GM19463 (cell line): ENCODE data around the gene ADRA1B.

Experiments used
- ATAC-seq: cut with Tn5 transposase; IDR thresholded peaks from one replicate; pipeline ENCODE4 v1.9.1; 2021; ENCODE audit warnings: mild to moderate bottlenecking, moderate library complexity; ENCODE audit not compliant: unreplicated experiment

The ADRA1B gene

DNA sequence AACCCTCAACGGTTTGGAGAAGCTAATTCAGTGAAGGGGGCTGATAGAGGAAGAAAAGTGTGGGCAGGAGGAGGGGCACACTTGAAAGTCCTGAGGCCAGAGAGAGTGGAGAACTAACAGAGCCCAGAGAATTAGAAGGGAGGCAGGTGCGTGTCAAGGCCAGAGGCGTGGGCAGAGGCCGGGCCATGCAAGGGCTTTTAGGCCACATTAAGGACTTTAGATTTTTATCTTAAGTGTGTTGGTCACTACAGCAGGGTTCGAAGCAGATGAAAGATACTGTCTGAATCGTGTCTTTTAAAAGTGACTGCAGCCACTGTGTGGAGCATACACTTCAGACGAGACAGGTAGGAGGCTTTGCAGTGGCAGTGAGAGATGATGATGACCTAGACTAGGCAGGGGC lies 6.7 kb downstream of the ADRA1B start:
- ATAC-seq, result no peak

DNA sequence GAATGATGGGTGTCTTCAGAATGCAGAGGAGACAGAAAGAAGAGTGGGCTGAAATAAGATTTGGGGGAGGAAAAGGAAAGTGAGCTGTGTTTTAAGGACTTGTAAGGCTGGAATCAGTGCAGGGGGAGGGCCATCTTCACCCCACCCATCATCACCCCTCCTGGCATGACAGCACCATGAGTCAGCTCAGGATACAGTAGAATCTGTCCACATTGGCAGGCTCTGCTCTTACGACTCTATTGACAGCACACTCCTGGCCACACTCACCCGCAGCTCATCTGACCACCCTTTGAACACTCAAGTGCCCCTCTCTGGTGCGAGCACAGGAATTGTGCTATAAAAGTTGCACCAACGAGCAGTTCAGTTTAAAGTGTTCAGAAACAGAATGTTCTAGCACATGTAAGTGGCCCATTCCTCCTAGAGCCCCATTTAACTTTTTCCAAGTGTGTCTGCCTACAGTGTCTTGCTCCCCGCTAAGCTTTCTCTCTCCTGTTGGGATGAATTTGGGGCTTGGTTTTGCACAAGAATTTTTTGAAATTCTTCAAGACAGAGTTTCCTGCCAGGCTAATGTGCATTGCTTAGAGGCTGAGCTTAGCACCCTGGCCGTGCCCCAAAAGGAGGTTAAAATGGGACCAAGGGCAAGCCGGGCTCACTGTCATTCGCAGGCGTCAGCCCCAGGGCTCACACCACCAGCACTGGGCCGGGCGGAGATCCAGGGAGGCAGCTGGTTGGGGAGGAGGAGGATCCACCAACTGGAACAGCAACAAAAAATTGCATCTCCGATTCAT lies 12.0 kb downstream of the ADRA1B start:
- ATAC-seq, result no peak

DNA sequence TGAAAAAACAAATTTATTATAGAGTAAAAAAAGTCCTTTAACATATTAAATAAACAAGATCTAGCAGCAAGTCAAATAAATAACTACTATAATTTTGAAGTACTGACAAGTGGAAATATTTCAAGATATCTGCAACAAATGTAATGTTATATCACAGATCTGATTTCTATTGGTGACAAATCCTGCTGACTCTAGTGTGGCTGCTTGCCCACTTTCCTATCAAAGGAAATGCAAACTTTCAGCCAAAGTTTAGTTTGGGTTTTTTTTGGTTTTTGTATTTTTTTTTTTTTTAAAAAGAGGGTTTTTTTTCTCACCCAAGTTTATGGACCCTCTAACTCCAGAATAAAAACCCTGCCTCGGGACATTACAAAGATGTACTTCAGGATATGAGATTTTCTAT lies 12.9 kb downstream of the ADRA1B start:
- no peak for ATAC-seq

DNA sequence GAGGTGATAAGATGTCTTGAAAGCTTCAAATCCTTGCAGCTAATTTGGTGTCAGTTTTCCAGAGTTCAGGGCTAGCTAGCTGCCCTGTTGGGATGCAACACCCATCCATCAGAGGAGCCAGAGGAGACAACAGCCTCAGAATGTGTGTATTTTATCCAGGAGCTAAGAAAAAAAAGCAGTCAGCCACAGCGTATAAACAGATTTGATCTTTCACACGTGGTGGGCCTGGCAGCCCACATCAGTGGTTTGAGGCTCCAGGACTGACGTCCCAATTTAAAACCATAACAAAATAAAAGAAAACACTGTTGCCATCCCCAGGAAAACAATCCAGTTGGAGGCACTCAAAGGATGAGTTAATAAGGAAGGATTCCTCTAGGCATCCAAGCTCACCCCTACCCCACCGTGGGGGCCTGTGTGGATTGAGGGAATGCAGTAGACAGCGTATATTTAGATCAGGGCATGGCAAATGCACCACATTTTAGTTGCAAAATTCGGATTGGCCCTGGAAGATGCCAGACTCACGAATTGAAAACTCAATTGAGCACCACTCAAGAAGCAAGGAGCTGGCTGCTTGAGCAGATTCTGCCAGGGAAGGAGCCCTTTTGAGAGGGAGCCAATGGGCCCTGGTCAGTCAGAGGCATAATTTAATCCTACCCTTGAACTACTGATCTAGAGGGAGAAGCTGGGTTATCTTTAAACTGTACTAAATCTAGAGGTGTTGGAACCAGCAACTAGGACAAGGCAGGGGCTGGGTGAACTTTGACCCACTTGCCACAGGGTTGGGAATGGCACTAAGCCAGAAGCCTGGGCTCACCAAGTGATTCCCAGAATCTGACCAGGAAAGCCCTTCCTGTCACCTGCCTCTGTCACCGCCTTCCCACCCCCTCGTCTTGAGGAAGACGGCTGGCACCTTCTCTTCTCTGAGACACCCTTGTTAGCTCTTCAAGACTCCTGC lies 17.5 kb downstream of the ADRA1B start:
- no peak for ATAC-seq

DNA sequence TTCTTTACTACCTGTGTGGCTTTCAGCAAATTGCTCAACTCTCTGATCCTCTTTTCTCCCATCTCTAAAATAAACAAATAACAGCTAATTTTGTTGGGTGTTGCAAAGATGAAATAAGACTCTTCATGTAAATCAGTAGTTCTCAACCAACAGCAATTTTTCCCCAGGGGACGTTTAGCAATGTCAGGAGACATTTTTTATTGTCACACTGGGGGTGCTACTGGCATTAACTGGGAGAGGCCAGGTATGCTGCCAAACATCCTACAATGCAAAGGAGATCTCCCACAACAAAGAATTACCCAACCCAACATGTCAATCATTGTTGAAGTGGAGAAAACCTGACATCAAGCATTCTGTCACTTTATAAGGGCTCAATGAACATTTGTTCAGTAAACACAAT lies 19.7 kb downstream of the ADRA1B start:
- ATAC-seq, result no peak

DNA sequence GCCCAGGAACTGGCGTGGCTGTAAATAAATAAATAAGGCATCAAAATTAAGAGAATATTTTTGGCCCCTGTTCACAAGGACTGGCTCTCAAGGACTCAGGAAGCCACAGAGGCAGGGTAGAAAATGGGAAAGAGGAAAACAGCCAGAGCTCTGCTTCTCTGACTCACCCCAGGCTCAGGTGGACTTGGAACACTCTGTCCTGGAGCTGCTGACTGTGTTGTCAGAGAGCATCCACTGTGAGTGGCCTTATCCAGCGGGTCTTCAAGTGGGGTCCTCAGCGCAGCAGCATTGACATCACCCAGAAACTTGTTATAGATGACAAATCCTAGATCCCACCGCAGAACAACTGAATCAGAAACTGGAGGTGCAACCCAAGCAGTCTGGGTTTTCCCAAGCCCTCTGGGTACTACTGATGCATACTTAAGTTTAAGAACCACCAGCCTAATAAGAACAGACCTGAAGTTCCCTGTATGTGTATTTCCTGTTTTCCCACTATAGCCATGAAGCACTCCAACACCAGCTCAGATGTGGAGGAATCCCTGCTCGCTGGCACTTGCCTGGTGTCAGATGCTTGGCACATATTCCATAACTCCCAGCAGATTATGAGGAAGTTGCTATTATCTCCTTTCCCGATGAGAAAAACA lies 20.5 kb downstream of the ADRA1B start:
- no peak for ATAC-seq

DNA sequence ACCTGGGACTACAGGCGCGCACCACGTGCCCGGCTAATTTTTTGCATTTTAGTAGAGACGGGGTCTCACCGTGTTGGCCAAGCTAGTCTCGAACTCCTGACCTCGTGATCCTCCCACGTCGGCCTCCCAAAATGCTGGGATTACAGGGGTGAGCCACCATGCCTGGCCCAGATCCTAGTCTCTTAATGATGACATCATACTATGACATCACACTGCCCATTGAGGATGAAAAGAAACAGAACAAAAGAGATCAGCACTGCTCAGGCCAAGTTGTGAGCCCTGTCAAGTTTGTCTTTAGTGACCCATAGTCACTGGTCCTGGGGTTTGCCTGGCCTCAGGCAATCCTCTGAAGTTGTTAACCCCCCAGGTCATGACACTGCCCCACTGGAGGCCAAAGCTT lies 21.3 kb downstream of the ADRA1B start:
- no peak for ATAC-seq

DNA sequence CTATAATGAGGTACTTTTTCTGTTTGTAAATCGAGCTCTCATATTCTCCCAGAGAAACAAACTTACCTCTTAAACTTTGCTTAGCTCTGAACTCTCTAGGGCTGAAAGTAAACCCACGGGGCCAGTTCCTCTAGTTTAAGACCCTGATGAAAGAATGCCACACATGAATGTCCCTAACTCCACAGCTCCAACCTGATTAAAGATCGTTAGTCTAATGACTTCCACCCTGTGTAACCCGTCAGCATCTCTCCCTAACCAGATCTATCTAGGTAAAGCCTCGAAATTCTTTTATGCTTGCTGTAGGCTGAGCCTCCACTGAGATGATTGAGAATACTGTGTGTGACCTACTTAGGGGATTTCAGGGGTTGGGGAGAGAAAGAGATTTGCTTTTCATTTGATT lies 27.0 kb downstream of the ADRA1B start:
- no peak for ATAC-seq

DNA sequence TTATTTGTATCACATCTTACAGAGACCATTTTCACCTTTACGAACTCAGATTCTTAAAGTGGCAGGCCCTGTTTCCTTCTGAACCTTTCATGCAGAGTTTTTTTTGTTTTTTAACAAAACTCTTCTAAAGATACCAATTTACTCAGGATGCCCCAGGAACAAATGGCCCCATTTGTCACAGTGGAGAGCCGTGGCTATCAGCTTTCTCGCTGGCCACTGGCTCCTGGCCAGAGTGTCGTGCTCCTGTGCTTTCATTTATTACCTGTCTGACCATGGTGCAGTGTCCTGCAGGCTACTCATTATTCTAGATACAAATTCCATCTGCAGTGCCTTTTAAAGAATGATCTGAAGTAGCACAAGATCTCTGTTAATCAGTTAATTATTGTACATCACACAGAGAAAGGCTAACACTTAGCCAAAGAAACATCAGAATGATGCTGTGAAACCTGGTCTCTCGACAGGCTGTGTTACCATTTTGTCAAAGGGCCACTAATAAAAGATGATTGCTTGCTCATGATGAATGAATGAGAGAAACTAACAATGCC lies 27.8 kb downstream of the ADRA1B start:
- no peak for ATAC-seq

DNA sequence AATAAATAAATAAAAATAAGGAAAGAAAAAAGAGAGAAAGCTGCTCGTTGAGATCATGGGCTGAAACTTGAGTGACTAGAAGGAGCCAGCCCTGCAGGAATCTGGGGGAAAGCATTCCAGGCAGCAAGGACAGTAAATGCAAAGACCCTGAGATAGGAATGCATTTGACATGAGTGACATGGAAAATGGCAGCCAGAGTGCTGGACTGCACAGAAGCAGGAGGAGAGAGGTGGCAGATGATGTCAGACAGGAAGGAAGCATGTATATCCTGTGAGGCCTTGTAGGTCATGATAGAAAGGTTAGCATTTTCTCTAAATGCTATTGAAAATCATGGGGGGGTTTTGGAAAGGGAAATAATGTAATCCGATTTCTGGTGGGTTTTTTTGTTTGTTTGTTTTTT lies 29.1 kb downstream of the ADRA1B start:
- no peak for ATAC-seq

DNA sequence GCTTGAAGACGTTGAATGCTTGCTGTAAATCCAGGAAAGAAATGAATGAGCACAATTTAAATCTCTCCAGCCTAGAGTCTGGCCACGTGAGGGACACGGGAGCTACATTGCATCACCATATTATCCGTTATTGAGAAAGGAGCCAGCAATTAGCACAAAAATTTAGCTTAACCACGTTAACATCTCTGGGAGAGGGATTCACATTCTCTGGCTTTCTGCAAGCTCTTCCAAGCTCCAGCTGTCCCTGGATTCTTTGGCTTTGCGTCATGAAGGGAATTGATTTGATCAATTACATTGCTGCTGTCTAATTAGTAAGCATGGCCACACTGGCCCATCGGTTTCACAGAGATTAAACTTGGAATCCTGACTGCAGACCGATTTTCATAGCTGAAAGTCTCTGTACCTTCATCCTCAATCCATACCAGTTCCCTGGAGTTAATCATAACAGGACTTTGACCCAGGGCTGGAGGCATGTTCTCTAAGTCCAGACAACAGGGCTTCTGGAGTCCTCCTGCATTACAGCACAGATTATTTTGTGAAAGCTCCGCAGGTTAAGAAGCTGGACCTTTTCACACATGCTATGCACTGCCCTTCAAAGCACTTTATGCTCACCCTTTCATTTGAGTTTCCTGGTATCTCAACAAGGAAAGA lies 31.6 kb downstream of the ADRA1B start:
- no peak for ATAC-seq

DNA sequence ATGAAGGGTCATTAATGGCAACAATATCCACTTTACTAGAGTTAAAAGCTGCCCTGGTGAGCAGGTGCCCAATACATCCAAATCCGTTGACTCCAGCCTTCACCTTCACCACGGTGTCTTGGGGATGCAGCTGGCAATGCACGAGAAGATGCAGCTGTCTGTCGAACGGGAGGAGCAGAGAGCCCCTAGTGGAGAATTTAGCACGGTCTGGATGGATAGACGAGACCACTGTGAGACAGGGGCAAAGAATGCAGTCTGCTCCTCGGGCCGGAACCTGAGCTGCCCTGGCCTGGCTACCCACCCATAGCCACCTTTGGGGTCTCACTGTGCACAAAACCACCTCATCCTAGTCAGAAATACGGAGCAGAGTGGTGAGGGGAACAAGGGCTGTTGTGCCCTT lies 35.1 kb downstream of the ADRA1B start:
- no peak for ATAC-seq

DNA sequence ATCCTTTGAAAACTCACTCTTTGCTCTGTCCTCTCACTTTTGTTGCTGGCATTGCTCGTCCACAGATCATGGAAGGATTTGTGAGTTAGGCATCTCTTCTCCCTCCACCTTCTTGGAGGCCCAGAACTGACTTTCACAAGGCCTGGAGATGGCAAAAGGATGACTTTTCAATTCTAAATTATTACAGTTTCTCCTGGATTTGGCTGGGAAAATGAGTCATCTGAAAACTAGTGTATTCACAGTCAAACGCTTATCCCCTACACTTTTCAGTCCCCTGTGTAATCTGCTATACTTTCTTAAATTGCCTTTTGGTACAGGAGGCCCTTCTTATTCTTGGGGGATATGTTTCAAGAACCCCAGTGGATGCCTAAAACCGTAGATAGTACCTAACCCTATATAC lies 35.6 kb downstream of the ADRA1B start:
- ATAC-seq, result no peak

DNA sequence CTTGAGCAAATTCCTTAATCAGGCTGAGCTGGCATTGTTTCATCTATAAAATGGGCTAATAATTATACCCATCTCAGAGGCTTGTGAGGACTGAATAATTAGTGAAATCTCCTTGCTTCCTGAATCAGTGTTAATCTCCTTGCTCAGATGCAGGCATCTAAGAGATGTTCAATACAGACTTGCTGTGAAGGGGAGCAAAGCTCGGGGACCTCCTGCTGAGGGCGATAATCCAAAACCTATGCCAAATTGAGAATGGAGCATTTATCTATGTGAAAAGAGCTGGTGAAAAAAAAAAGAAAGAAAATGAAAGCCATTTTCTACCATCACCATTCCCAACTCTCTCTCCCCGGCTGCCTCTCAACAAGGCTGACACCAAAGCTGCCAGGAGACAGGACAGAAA lies 37.3 kb downstream of the ADRA1B start:
- ATAC-seq, result no peak

DNA sequence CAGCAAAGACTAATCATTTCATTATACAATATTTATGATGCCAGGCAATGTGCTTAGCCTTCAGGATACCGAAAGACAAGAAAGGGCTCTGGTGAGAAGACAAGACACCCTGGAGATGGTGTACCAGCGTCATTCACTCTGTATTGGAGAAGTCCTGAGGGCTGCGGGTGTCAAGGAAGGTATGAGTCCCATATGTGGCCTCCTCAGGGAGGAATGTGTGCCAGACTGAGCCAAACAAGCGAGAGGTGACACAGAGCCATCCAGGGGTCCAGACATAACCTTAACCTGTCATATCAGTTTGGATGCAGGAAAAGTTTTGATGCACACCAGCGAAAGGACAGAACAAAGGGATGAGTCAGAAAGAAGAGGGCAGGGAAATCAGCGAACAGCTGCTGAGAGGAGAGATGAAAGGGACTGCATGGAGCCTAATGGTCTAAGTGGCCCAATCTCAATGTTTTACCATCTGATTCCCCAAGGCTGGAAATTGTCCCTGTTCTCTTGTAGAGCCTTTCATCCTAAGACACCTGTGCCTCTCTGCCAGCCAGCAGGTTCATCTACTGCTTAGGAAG lies 38.9 kb downstream of the ADRA1B start:
- ATAC-seq, result no peak

DNA sequence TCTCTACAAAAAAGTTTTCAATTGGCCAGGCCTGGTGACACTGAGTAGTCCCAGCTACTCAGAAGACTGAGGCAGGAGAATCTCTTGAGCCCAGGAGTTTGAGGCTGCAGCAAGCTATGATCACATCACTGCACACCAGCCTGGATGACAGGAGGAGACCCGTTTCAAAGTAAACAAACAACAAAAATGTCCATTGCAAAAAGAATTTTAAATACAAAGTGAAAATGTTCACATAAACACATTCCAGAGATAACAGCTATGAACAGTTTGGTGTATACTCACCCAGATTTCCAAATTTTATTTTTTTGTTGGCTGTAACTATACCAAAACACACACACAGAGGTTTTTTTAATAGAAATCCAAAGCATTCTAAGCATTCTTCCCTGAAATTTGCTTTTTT lies 39.8 kb downstream of the ADRA1B start:
- ATAC-seq, result no peak

DNA sequence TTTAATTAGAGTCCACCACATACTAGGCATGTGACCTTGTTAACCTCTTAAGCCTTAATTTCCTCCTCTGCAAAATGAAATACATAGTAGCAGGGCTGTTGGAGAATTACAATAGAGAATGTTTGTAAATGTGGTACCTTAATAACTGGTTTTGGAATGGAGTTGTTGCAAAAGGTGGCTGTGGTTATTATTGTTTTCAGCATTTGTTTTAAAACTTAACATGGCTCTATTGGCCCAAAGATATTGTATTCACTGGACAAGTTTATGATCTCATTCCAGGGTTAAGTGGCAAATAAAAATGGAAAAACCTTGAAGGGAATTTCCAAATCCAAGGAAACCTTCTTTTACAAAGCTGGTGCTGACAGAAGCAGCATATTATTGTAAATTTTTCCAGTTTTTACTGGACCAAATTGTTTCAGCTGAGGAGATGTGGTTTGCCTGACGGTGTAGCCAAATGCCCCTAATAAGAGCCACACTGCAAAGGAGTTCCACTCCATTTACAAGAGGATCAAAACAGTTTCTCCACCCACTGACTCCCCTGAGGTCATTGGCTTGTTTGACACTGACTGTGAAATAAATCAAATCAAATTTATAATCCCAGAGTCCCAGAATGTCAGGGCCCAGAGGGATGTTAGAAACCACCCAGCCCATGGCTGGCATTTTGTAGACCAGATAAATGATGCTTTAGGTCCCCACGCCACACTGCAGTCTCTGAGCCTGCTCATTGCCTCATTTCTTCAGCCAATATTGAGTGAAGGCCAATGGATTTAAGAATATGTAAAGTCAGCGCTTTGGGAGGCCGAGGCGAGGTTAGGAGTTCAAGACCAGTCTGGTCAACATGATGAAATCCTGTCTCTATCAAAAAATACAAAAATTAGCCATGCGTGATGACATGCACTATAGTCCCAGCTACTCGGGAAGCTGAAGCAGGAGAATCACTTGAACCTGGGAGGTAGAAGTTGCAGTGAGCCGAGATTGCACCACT lies 45.2 kb downstream of the ADRA1B start:
- ATAC-seq, result no peak

DNA sequence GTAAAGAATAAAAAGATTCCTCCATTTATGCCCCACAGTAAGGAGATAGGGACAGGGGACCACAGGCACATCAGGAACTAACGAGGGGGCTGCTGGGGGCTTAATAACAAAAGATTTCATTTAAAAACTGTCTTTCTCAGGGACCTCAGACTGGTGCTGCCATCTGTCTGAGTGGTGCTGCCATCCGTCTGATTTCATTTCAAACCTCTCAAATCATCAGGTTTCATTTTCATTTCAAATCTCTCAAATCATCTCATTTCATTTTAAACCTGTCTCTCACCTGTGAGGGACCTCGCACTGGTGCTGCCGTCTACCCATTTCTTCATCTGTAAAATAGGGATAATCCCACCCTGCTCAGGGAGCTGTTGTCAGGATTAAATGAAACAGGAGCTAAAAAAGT lies 45.9 kb downstream of the ADRA1B start:
- no peak for ATAC-seq

DNA sequence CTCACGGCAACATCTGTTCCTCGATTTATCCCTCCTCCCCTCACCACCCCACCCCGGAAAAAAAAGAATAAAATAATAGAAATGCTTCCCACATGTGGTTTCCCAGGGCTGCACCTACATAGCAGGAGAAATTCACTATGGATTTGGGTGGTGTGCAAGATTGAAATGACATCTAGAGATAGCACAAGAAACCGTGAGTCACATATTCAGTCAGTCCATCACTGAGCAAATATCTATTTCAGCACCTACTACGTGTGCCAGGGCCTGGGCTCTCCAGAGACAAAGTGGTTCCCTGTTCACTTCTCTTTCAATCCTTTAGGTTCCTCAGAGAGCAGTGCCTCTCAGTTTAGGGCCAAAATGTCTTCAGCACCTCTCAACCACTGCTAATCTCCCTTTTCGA lies 47.7 kb downstream of the ADRA1B start:
- no peak for ATAC-seq
